ENCODE results near the gene PIK3IP1. TPM values are rescaled to one million over a fixed set of nuclear protein-coding genes. Genes with fewer than 3 reads are reported as not detected.

The PIK3IP1 gene
- total and polyA plus RNA-seq, 10 of the 15 experiments (the other 5 are each of a cell fraction or from before 2014, with no cell fraction given) = 0.77 to 6.5 (median 3.0) TPM

DNA sequence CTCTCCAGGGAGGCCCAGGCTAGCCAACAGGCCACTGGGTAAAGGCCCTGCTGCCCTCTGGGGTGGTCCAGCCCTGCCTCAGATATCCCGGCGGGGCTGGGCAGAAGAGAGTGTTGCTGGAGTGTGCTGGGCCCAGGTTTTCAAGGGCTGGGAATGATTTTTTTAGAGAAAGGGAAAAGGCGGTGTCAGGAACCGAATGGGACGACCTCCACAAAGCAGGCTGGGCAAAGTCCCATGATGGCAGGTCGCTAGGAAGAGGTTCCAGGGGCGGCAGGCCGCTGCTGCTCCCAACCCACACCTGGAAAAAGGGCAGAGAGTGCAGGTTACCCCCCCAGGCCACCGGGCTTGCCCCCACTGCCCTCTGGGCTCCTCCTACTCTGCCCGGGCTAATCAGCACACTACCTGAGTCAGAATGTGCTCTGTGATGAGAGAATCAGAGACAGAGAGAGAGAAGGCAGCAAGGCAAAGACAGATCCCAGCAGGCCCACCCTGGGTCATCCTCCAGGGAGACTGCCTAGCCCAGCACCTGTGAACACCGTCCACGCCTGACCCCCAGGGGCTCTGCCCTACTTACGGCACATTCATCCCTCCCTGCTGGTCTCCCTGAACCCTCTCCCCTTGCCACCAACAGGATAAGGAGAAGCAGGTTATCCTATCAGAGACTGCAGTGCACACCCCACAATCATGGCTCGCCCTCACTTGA, 49.2 kb upstream of the PIK3IP1 start:
- CTCF ChIA-PET = no interaction called here
- peaks cover 40% of the 10 kb centered on the region for H3K79me2 ChIP-seq (ENCODE audit: control insufficient read depth, insufficient read depth, low read length)
- RAD21 ChIA-PET (ENCODE audit: unreplicated experiment) = no interaction called here
- H3K27ac ChIP-seq (ENCODE audit: control insufficient read depth, insufficient read depth) = no peak overlapping the region
- TF ChIP-seq ZNF274 (IDR thresholded peaks at IDR 0.05; ENCODE audit: insufficient read depth, insufficient read length) (no peak), IRF4 (IDR thresholded peaks at IDR 0.05; ENCODE audit: low read depth, low read length) (no peak), NR2C1 (IDR thresholded peaks at IDR 0.05) (no peak), ZNF217 (IDR thresholded peaks at IDR 0.05) (no peak), POLR2AphosphoS5 (IDR thresholded peaks at IDR 0.05; ENCODE audit: low read length) (no peak), MYB (IDR thresholded peaks at IDR 0.05; ENCODE audit: borderline replicate concordance, low read depth, low read length) (no peak), SMAD1 (IDR thresholded peaks at IDR 0.05; ENCODE audit: low read depth, partially characterized antibody) (no peak)
- TF ChIP-seq, protein P1, sequence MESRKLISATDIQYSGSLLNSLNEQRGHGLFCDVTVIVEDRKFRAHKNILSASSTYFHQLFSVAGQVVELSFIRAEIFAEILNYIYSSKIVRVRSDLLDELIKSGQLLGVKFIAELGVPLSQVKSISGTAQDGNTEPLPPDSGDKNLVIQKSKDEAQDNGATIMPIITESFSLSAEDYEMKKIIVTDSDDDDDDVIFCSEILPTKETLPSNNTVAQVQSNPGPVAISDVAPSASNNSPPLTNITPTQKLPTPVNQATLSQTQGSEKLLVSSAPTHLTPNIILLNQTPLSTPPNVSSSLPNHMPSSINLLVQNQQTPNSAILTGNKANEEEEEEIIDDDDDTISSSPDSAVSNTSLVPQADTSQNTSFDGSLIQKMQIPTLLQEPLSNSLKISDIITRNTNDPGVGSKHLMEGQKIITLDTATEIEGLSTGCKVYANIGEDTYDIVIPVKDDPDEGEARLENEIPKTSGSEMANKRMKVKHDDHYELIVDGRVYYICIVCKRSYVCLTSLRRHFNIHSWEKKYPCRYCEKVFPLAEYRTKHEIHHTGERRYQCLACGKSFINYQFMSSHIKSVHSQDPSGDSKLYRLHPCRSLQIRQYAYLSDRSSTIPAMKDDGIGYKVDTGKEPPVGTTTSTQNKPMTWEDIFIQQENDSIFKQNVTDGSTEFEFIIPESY (IDR thresholded peaks at IDR 0.05) = no peak
- TF ChIP-seq, protein P2, sequence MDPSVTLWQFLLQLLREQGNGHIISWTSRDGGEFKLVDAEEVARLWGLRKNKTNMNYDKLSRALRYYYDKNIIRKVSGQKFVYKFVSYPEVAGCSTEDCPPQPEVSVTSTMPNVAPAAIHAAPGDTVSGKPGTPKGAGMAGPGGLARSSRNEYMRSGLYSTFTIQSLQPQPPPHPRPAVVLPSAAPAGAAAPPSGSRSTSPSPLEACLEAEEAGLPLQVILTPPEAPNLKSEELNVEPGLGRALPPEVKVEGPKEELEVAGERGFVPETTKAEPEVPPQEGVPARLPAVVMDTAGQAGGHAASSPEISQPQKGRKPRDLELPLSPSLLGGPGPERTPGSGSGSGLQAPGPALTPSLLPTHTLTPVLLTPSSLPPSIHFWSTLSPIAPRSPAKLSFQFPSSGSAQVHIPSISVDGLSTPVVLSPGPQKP (IDR thresholded peaks at IDR 0.05; ENCODE audit: low read depth, low read length) = no peak
- TF ChIP-seq, protein P3, sequence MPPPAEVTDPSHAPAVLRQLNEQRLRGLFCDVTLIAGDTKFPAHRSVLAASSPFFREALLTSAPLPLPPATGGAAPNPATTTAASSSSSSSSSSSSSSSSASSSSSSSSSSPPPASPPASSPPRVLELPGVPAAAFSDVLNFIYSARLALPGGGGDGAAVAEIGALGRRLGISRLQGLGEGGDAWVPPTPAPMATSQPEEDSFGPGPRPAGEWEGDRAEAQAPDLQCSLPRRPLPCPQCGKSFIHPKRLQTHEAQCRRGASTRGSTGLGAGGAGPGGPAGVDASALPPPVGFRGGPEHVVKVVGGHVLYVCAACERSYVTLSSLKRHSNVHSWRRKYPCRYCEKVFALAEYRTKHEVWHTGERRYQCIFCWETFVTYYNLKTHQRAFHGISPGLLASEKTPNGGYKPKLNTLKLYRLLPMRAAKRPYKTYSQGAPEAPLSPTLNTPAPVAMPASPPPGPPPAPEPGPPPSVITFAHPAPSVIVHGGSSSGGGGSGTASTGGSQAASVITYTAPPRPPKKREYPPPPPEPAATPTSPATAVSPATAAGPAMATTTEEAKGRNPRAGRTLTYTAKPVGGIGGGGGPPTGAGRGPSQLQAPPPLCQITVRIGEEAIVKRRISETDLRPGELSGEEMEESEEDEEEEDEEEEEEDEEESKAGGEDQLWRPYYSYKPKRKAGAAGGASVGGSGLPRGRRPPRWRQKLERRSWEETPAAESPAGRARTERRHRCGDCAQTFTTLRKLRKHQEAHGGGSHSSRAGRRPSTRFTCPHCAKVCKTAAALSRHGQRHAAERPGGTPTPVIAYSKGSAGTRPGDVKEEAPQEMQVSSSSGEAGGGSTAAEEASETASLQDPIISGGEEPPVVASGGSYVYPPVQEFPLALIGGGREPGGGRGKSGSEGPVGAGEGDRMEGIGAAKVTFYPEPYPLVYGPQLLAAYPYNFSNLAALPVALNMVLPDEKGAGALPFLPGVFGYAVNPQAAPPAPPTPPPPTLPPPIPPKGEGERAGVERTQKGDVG (CRISPR knock-in tag; IDR thresholded peaks at IDR 0.05) = no peak
- SMC1A ChIA-PET (ENCODE audit: uncharacterized antibody, unreplicated experiment) = no interaction called here
- intact Hi-C loops (cut with micrococcal nuclease; ENCODE audit: unreplicated experiment) = no loop called here
- H3K27me3 ChIP-seq (replicated peaks in 1 of 2; ENCODE audit: control insufficient read depth in 2 of 2, insufficient read depth in 2 of 2, low read length in 1 of 2) = no peaks in the 10 kb centered on the region
- 78% methylated on average over 14 of the region's 14 CpGs for WGBS (ENCODE audit: insufficient coverage, insufficient replicate concordance, low lambda C conversion rate, missing lambda C conversion rate)
- peak overlapping the region; percentile 14; the same call in 1 of the 2 replicates for H3K4me3 ChIP-seq
- H3K9ac ChIP-seq (ENCODE audit: control insufficient read depth, insufficient read depth, low read length) = no peak overlapping the region
- H2AFZ ChIP-seq (ENCODE audit: control insufficient read depth, low read depth, low read length) = no peak overlapping the region
- in situ Hi-C loops (cut with MboI) = no loop called here
- FAIRE-seq = no peak
- H3K4me2 ChIP-seq (ENCODE audit: control insufficient read depth, insufficient read depth) = no peak overlapping the region
- no TSS peak for BruUV-seq (replicated peaks)
- H3K9me3 ChIP-seq (replicated peaks; ENCODE audit: control insufficient read depth, insufficient read depth, low read length) = no peaks in the 10 kb centered on the region
- DNase-seq (ENCODE audit: low read depth, low spot score) = no peak
- POLR2A ChIA-PET = no interaction called here
- H4K20me1 ChIP-seq (ENCODE audit: control insufficient read depth, insufficient read depth) = peaks cover 5% of the 10 kb centered on the region; the same call in 1 of the 2 replicates
- no peak for ATAC-seq
- H3K36me3 ChIP-seq (ENCODE audit: control insufficient read depth in 2 of 2, insufficient read depth in 2 of 2, low read length in 1 of 2) = peaks cover 17 to 23% of the 10 kb centered on the region in 2 experiments
- H3K4me1 ChIP-seq (ENCODE audit: control insufficient read depth, insufficient read depth, low read length) = peaks cover 16% of the 10 kb centered on the region

Measured in GM12878 (cell line).